Ishikawa (cell line): ENCODE results near the gene MLXIPL.

Experiments
- CEBPB ChIP-seq: IDR thresholded peaks from 2 replicates; pipeline ENCODE4 v1.6.1; 2012
- CREB1 ChIP-seq: IDR thresholded peaks from 2 replicates; pipeline ENCODE4 v1.6.1; 2012; ENCODE audit warnings: low read depth
- EGR1 ChIP-seq: IDR thresholded peaks from 2 replicates; pipeline ENCODE4 v1.6.1; 2012
- EP300 ChIP-seq: IDR thresholded peaks from 2 replicates; pipeline ENCODE4 v1.6.1; 2012; ENCODE audit warnings: borderline replicate concordance
- FOXM1 ChIP-seq: IDR thresholded peaks from 2 replicates; pipeline ENCODE4 v1.6.1; 2012; ENCODE audit warnings: low read depth, borderline replicate concordance
- MAX ChIP-seq: IDR thresholded peaks from 2 replicates; pipeline ENCODE4 v1.6.1; 2012
- NFIC ChIP-seq: IDR thresholded peaks from 2 replicates; pipeline ENCODE4 v1.6.1; 2012
- RAD21 ChIP-seq: IDR thresholded peaks from 2 replicates; pipeline ENCODE4 v1.6.1; 2012; ENCODE audit warnings: low read depth
- REST ChIP-seq: IDR thresholded peaks from 2 replicates; pipeline ENCODE4 v1.6.1; 2012; ENCODE audit warnings: low read depth, mild to moderate bottlenecking
- TAF1 ChIP-seq: IDR thresholded peaks from 2 replicates; pipeline ENCODE4 v1.6.1; 2012; ENCODE audit warnings: low read depth, mild to moderate bottlenecking
- TEAD4 ChIP-seq: IDR thresholded peaks from 2 replicates; pipeline ENCODE4 v1.6.1; 2012
- USF1 ChIP-seq: IDR thresholded peaks from 2 replicates; pipeline ENCODE4 v1.6.1; 2012
- YY1 ChIP-seq: IDR thresholded peaks from 2 replicates; pipeline ENCODE4 v1.6.1; 2012; ENCODE audit warnings: low read depth

GRCh38 chr7:73611017-73611555 lies 13.2 kb downstream of the MLXIPL start:
- TF ChIP-seq FOXM1 (no peak), RAD21 (no peak), YY1 (no peak), MAX (no peak), REST (no peak), EP300 (no peak), CEBPB (no peak), EGR1 (no peak), CREB1 (no peak), USF1 (no peak), TAF1 (no peak), NFIC (no peak), TEAD4 (no peak)
